Right atrium auricular region (tissue), 2 donors: Measurements from ENCODE around the gene TM2D1. TPM values are rescaled to one million over a fixed set of nuclear protein-coding genes. Genes with fewer than 3 reads are reported as not detected.
A peak's percentile ranks its signal among the peaks of the same experiment; 100 is the strongest.

Experiments used
- DNase-seq: peaks from one replicate; pipeline ENCODE4 v3.0.0-alpha.2; 2019; ENCODE audit warnings: low spot score
- H3K27ac ChIP-seq, 2 donors: fragments of 200-600 bp; sonication (generic); 1 replicate in 1 of 2; 2 replicates in 1 of 2; pipeline ENCODE4 v1.5.1; 2016 to 2019
- H3K27me3 ChIP-seq, 2 donors: fragments of 200-600 bp; sonication (generic); one replicate each; pipeline versions ENCODE4 v1.5.1 to v1.6.0; 2017 to 2019
- H3K36me3 ChIP-seq: fragments of 200-600 bp; sonication (generic); one replicate; pipeline ENCODE4 v1.5.1; 2016
- H3K4me1 ChIP-seq, 2 donors: fragments of 200-600 bp; sonication (generic); one replicate each; pipeline versions ENCODE4 v1.5.1 to v1.6.0; 2017 to 2019
- H3K4me3 ChIP-seq, 2 donors: fragments of 200-600 bp; sonication (generic); 1 replicate in 1 of 2; 2 replicates in 1 of 2; pipeline ENCODE4 v1.5.1; 2017 to 2019; ENCODE audit warnings: mild to moderate bottlenecking in 1 of 2, moderate library complexity in 1 of 2
- H3K9me3 ChIP-seq, 2 donors: fragments of 200-600 bp; sonication (generic); one replicate each; pipeline ENCODE4 v1.5.1; 2019
- total RNA-seq, 2 donors: library from RNA; depleted of rRNA; stranded (reverse); fragments of >200 nt; gene quantifications; one replicate each; pipeline ENCODE4 v1.1.0, GENCODE V29; 2016
- TF ChIP-seq, protein P1 (sequence below), 2 donors: fragments of 200-600 bp; sonication (generic); IDR thresholded peaks; one replicate each; pipeline ENCODE4 v1.5.1; 2019; ENCODE audit warnings: antibody characterized with exemption in 2 of 2

TM2D1 gene
- total RNA-seq, 2 donors from 2014 or later = 46.0 to 79.0 TPM

DNA sequence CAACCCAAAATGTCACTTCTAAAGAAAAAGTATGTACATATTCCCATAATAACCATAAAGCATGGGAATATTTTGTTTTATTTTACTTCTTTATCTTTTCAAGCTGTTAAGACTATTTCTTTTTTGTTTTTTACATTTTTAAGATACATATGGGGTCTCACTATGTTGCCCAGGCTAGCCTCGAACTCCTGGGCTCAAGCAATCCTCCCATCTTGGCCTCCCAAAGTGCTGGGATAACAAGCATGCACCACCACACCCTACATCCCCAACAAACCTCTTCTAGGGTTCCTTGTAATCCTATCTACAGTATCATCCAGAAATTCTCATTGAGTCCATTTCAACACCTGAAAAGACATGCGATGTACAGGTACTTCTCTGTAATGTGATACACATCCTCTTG is 87.5 kb downstream of the TM2D1 start:
- no peaks in the 10 kb centered on the region for H3K27me3 ChIP-seq
- peak overlapping the region in 1 of 2 donors; percentile 58 for H3K27ac ChIP-seq
- H3K4me3 ChIP-seq = no peak overlapping the region
- peaks cover 0 to 25% of the 10 kb centered on the region in 2 donors for H3K4me1 ChIP-seq
- no peak for DNase-seq
- TF ChIP-seq, protein P1, sequence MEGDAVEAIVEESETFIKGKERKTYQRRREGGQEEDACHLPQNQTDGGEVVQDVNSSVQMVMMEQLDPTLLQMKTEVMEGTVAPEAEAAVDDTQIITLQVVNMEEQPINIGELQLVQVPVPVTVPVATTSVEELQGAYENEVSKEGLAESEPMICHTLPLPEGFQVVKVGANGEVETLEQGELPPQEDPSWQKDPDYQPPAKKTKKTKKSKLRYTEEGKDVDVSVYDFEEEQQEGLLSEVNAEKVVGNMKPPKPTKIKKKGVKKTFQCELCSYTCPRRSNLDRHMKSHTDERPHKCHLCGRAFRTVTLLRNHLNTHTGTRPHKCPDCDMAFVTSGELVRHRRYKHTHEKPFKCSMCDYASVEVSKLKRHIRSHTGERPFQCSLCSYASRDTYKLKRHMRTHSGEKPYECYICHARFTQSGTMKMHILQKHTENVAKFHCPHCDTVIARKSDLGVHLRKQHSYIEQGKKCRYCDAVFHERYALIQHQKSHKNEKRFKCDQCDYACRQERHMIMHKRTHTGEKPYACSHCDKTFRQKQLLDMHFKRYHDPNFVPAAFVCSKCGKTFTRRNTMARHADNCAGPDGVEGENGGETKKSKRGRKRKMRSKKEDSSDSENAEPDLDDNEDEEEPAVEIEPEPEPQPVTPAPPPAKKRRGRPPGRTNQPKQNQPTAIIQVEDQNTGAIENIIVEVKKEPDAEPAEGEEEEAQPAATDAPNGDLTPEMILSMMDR (IDR thresholded peaks at IDR 0.05) = no peak
- H3K9me3 ChIP-seq = no peaks in the 10 kb centered on the region
- no peaks in the 10 kb centered on the region for H3K36me3 ChIP-seq

- no peak for DNase-seq
- no peaks in the 10 kb centered on the region for H3K36me3 ChIP-seq
- TF ChIP-seq, protein P1 (IDR thresholded peaks at IDR 0.05) = no peak
- no peak overlapping the region for H3K4me3 ChIP-seq
- no peaks in the 10 kb centered on the region for H3K9me3 ChIP-seq
- no peaks in the 10 kb centered on the region for H3K27me3 ChIP-seq
- no peak overlapping the region for H3K27ac ChIP-seq
- H3K4me1 ChIP-seq = peaks cover 0 to 19% of the 10 kb centered on the region in 2 donors
These were observed 88.1 kb downstream of the TM2D1 start for GRCh38 chr1:61636814-61637213.

DNA sequence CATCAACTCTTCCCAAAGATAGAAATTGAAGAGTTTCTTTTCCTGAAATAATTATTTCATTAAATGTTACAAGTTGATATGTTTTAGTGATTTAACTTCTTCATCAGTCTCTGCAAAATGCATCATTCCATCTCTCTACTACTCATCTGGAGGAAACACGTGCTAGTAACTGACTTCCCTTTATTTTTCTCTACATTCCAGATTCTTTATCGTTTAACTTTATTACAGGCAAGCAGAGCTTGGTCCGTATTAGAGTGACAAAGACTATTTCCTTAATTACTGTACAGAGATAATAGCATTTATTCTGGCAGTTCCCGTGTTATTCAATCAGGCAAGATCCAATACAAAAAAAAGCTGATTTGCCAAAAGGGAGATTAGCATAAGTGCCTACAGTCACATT is 88.6 kb downstream of the TM2D1 start:
- Histone ChIP-seq H3K36me3 (no peaks in the 10 kb centered on the region), H3K9me3 (no peaks in the 10 kb centered on the region), H3K4me1 (peaks cover 0 to 19% of the 10 kb centered on the region in 2 donors), H3K4me3 (no peak overlapping the region), H3K27me3 (no peaks in the 10 kb centered on the region), H3K27ac (no peak overlapping the region)
- TF ChIP-seq, protein P1 (IDR thresholded peaks at IDR 0.05) = no peak
- no peak for DNase-seq

- no peak for DNase-seq
- H3K36me3 ChIP-seq = no peaks in the 10 kb centered on the region
- H3K9me3 ChIP-seq = no peaks in the 10 kb centered on the region
- H3K4me1 ChIP-seq = peaks cover 0 to 19% of the 10 kb centered on the region in 2 donors
- no peak overlapping the region for H3K27ac ChIP-seq
- no peaks in the 10 kb centered on the region for H3K27me3 ChIP-seq
- H3K4me3 ChIP-seq = no peak overlapping the region
- TF ChIP-seq, protein P1 (IDR thresholded peaks at IDR 0.05) = no peak
These were observed 89.4 kb downstream of the TM2D1 start for GRCh38 chr1:61635557-61635956.

DNA sequence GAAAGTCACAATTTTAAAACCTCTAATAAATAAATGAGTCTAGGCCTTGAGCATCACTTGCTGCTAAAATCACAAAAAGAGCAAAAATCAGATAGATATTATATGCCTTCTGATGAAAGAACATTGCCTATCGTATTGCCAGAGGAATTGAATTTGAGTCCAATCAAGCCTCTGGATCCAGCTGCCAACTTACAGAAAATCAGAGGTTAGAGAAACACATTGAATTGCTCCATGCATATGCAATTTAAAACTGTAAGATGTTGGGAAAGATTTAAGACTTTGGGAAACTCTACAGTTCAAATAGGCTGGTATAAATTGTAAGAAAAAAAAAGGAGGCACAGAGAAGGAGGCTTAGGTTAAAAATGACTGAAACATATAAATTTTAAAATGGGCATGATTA is 93.5 kb downstream of the TM2D1 start:
- Histone ChIP-seq H3K27me3 (no peaks in the 10 kb centered on the region), H3K27ac (no peak overlapping the region), H3K4me3 (no peak overlapping the region), H3K9me3 (no peaks in the 10 kb centered on the region), H3K4me1 (no peaks in the 10 kb centered on the region), H3K36me3 (no peaks in the 10 kb centered on the region)
- DNase-seq = no peak
- TF ChIP-seq, protein P1 (IDR thresholded peaks at IDR 0.05) = no peak

Other genes with a start within 250 kb of the TM2D1 start
- gene PATJ, start 17.3 kb upstream of the TM2D1 start, total RNA-seq = 10 to 100 TPM; 37.9 to 72.1 TPM